ENCODE measurements around the gene ATP1A4. TPM values are rescaled to one million over a fixed set of nuclear protein-coding genes. Genes with fewer than 3 reads are reported as not detected.

ATP1A4 gene
- total RNA-seq = not detected in 2 replicates

GRCh38 chr1:160151303-160151702, at the start of gene ATP1A4:
Gene ATP1A4, plus strand, starts transcription at chr1:160151603. Its CDS starts 438 bp downstream, at chr1:160152041.

GRCh38 chr1:160115545-160116282, 35.7 kb upstream of the ATP1A4 start, which contains the start of gene ATP1A2:
Gene ATP1A2, plus strand, starts transcription at chr1:160115759. Its CDS starts 103 bp downstream, at chr1:160115862.

GRCh38 chr1:160189649-160190625, 38.5 kb downstream of the ATP1A4 start, which contains the start of gene CASQ1:
Gene CASQ1, plus strand, starts transcription at chr1:160190575. Its CDS starts 177 bp downstream, at chr1:160190752.

GRCh38 chr1:160205242-160206035, 54.0 kb downstream of the ATP1A4 start, which contains the start of gene PEA15:
Gene PEA15, plus strand, starts transcription at chr1:160205384. Its CDS starts 6,161 bp downstream, at chr1:160211545.

Other genes with a start within 250 kb of the ATP1A4 start
- 412 and 468 TPM in 2 replicates for gene TAGLN2, start 226.1 kb upstream of the ATP1A4 start, total RNA-seq
- not detected in 2 replicates for gene IGSF9, start 206.0 kb upstream of the ATP1A4 start, total RNA-seq
- gene SLAMF9, start 197.4 kb upstream of the ATP1A4 start, total RNA-seq = 0.44 and 1.2 TPM in 2 replicates
- gene PIGM, start 119.6 kb upstream of the ATP1A4 start, total RNA-seq = 5.3 and 6.1 TPM in 2 replicates
- not detected in 2 replicates for gene KCNJ10, start 81.4 kb upstream of the ATP1A4 start, total RNA-seq
- under 0.01 and 0.06 TPM in 2 replicates for gene KCNJ9, start 70.1 kb upstream of the ATP1A4 start, total RNA-seq
- gene IGSF8, start 53.0 kb upstream of the ATP1A4 start, total RNA-seq = 29.0 and 30.9 TPM in 2 replicates
- gene ATP1A2, start 35.8 kb upstream of the ATP1A4 start, total RNA-seq = under 0.01 and 0.31 TPM in 2 replicates
- gene CASQ1, start 39.0 kb downstream of the ATP1A4 start, total RNA-seq = 0.26 and 0.50 TPM in 2 replicates
- 112 and 136 TPM in 2 replicates for gene PEA15, start 53.8 kb downstream of the ATP1A4 start, total RNA-seq
- gene DCAF8, start 110.9 kb downstream of the ATP1A4 start, total RNA-seq = 98.3 and 108 TPM in 2 replicates
- 43.6 and 53.8 TPM in 2 replicates for gene PEX19, start 133.5 kb downstream of the ATP1A4 start, total RNA-seq
- 365 and 405 TPM in 2 replicates for gene COPA, start 191.6 kb downstream of the ATP1A4 start, total RNA-seq
- gene NCSTN, start 191.8 kb downstream of the ATP1A4 start, total RNA-seq = 86.9 and 87.2 TPM in 2 replicates
- gene NHLH1, start 215.5 kb downstream of the ATP1A4 start, total RNA-seq = under 0.01 TPM in 1 of 2 replicates, not detected in the other
- not detected in 2 replicates for gene VANGL2, start 249.0 kb downstream of the ATP1A4 start, total RNA-seq

Measured in aortic smooth muscle cell (primary cell).